NB4 (cell line): ENCODE data around the gene MSANTD1.

Source experiments
- MYC ChIP-seq: IDR thresholded peaks from 2 replicates; pipeline ENCODE4 v1.6.1; 2011; ENCODE audit warnings: low read depth, low read length
- POLR2A ChIP-seq: IDR thresholded peaks from 2 replicates; pipeline ENCODE4 v1.6.1; 2011; ENCODE audit warnings: mild to moderate bottlenecking; ENCODE audit not compliant: insufficient read length; ENCODE audit errors: extremely low read depth
- TF ChIP-seq, protein P1 (sequence below): IDR thresholded peaks from one replicate; pipeline ENCODE4 v1.5.1; 2012; ENCODE audit warnings: low read depth, low read length
- TF ChIP-seq, protein P2 (sequence below): IDR thresholded peaks from 2 replicates; pipeline ENCODE4 v1.6.1; 2011; ENCODE audit warnings: low read depth, low read length

DNA sequence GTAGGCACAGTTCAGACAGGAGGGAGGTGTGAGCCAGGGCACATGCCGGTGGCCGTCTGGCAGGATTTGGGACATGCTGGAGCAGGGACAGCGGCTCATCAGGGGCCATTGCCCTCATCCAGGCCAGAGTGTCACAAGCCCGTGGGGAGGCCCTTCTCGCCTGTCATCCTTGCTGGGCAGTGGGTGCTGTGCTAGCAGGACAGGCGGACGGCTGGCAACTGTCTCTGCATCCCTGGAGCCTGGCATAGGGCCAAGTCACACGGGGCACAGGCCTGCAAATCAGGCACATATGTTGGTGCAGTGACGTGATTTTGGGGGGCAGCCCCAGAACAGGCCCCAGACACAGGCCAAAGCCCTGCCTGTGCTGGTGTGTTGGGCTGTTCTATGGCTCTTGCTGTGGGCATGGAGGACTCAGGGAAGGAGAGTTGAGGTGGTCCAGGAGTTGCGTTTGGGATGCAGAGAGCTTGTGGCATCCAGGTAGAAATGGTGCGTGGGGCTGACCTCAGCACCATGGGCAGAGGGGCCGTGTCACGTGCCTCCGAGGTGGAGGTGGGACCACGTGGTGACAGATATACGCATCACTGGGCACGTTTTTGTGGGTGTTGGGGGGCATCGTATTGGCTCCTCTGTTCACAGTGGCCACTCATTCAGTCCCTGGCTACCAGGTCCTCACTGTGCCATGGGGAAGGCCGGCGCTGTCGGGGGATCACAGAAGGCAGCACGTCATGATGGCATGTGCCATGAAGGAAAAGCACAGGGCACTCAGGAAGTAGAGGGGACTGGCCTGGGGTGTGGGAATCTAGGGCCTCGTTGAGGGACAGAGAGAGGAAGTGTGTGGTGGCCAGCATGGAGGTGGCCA is 14.6 kb upstream of the MSANTD1 start:
- TF ChIP-seq, protein P1, sequence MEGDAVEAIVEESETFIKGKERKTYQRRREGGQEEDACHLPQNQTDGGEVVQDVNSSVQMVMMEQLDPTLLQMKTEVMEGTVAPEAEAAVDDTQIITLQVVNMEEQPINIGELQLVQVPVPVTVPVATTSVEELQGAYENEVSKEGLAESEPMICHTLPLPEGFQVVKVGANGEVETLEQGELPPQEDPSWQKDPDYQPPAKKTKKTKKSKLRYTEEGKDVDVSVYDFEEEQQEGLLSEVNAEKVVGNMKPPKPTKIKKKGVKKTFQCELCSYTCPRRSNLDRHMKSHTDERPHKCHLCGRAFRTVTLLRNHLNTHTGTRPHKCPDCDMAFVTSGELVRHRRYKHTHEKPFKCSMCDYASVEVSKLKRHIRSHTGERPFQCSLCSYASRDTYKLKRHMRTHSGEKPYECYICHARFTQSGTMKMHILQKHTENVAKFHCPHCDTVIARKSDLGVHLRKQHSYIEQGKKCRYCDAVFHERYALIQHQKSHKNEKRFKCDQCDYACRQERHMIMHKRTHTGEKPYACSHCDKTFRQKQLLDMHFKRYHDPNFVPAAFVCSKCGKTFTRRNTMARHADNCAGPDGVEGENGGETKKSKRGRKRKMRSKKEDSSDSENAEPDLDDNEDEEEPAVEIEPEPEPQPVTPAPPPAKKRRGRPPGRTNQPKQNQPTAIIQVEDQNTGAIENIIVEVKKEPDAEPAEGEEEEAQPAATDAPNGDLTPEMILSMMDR: no peak
- TF ChIP-seq POLR2A: no peak
- TF ChIP-seq MYC: no peak
- TF ChIP-seq, protein P2, sequence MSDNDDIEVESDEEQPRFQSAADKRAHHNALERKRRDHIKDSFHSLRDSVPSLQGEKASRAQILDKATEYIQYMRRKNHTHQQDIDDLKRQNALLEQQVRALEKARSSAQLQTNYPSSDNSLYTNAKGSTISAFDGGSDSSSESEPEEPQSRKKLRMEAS: no peak
